ENCODE results near the gene BNIP3.

Gene BNIP3

DNA sequence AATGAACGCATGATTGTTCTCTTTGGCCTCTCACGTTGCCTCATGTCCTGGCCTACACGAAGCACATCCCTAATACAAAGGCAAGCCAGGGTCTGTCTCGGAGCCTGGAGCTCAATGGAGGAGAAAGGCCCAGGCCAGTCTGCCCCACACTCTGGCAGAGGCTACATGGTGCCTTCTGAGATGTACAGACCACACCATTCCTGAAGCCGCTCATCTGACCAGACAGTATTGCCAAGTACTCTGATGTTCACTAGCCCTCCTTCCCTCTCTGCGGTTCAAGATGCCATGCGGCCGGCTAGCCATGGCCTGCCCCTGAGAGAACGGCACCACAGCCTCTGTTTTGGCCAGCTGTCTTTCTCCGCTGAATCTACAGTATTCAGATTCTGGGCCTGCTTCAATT, 5.9 kb downstream of the BNIP3 start:
- ATAC-seq = no peak
- TF ChIP-seq ZC3H10 (CRISPR knock-in tag; IDR thresholded peaks at IDR 0.05) (no peak), ZNF70 (CRISPR knock-in tag; IDR thresholded peaks at IDR 0.05) (no peak), ARNTL (CRISPR knock-in tag; IDR thresholded peaks at IDR 0.05; ENCODE audit: borderline replicate concordance, low read depth) (no peak), ZNF8 (CRISPR knock-in tag; IDR thresholded peaks at IDR 0.05) (no peak), TOX (CRISPR knock-in tag; IDR thresholded peaks at IDR 0.05; ENCODE audit: borderline replicate concordance) (no peak), CSDC2 (CRISPR knock-in tag; IDR thresholded peaks at IDR 0.05) (no peak), TCF4 (CRISPR knock-in tag; IDR thresholded peaks at IDR 0.05; ENCODE audit: borderline replicate concordance) (no peak)
- TF ChIP-seq, protein P1, sequence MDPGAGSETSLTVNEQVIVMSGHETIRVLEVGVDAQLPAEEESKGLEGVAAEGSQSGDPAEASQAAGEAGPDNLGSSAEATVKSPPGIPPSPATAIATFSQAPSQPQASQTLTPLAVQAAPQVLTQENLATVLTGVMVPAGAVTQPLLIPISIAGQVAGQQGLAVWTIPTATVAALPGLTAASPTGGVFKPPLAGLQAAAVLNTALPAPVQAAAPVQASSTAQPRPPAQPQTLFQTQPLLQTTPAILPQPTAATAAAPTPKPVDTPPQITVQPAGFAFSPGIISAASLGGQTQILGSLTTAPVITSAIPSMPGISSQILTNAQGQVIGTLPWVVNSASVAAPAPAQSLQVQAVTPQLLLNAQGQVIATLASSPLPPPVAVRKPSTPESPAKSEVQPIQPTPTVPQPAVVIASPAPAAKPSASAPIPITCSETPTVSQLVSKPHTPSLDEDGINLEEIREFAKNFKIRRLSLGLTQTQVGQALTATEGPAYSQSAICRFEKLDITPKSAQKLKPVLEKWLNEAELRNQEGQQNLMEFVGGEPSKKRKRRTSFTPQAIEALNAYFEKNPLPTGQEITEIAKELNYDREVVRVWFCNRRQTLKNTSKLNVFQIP (CRISPR knock-in tag; IDR thresholded peaks at IDR 0.05; ENCODE audit: borderline replicate concordance, low read depth) = no peak

DNA sequence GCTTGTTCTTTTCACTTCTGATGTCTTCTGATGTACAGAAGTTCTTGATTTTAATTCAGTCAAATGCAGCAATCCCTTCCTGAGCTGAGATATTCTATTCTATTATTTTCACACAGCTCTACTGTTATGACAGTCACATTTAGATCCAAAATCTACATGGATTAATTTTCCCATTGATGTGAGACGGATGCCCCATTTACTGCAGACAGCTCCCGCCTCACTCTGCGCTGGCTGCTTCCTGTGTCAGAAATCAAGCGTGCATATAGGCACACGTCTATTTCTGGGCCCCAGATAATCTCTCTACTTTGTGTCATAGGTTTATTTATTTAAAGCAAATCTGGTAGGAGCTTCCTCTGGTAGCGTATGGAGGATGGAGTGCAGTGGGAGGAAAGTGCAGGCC, 6.7 kb downstream of the BNIP3 start:
- no peak for ATAC-seq
- TF ChIP-seq ZC3H10 (CRISPR knock-in tag; IDR thresholded peaks at IDR 0.05) = no peak
- TF ChIP-seq, protein P1 (CRISPR knock-in tag; IDR thresholded peaks at IDR 0.05; ENCODE audit: borderline replicate concordance, low read depth) = no peak
- no peak for TF ChIP-seq TOX (CRISPR knock-in tag; IDR thresholded peaks at IDR 0.05; ENCODE audit: borderline replicate concordance)
- TF ChIP-seq ARNTL (CRISPR knock-in tag; IDR thresholded peaks at IDR 0.05; ENCODE audit: borderline replicate concordance, low read depth) = no peak
- TF ChIP-seq ZNF8 (CRISPR knock-in tag; IDR thresholded peaks at IDR 0.05) = no peak
- no peak for TF ChIP-seq ESRRG (CRISPR knock-in tag; IDR thresholded peaks at IDR 0.05)
- TF ChIP-seq ISL1 (CRISPR knock-in tag; IDR thresholded peaks at IDR 0.05) = no peak
- TF ChIP-seq RARB (CRISPR knock-in tag; IDR thresholded peaks at IDR 0.05) = no peak
- TF ChIP-seq, protein P2, sequence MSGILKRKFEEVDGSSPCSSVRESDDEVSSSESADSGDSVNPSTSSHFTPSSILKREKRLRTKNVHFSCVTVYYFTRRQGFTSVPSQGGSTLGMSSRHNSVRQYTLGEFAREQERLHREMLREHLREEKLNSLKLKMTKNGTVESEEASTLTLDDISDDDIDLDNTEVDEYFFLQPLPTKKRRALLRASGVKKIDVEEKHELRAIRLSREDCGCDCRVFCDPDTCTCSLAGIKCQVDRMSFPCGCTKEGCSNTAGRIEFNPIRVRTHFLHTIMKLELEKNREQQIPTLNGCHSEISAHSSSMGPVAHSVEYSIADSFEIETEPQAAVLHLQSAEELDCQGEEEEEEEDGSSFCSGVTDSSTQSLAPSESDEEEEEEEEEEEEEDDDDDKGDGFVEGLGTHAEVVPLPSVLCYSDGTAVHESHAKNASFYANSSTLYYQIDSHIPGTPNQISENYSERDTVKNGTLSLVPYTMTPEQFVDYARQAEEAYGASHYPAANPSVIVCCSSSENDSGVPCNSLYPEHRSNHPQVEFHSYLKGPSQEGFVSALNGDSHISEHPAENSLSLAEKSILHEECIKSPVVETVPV (CRISPR knock-in tag; IDR thresholded peaks at IDR 0.05) = no peak
- no peak for TF ChIP-seq TCF4 (CRISPR knock-in tag; IDR thresholded peaks at IDR 0.05; ENCODE audit: borderline replicate concordance)
- TF ChIP-seq CSDC2 (CRISPR knock-in tag; IDR thresholded peaks at IDR 0.05) = no peak

DNA sequence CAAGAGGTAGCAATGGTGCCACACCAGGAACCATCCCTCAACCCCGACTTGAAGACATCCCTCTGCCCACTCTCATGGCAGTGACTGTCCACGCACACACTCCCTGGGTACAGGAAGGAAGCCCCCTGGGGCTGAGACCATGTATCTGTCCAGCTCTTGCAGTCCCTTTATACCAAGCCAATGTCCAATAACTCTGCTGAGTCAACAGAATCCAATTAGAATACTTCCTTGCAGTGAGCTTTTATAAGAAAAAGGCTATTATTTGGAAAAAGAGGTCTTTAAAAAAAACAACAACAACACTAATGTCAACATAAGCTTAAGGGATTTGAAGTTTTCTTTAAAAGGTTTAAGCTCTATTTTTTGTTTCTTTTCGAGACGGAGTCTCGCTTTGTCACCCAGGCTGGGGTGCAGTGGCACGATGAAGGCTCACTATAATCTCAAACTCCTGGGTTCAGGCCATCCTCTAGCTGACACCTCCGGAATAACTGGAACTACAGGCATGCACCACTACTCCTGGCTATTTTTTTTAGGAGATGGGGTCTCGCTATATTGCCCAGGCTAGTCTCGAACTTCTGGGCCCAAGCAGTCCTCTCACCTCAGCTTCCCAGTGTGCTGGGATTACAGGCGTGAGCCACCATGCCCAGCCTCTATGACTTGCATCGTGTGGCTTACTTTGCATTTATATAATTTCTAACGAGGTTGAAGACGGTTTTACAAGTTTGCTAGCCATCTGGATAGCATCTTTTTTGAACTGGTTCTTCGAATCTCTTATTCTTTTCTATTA, 7.5 kb downstream of the BNIP3 start:
- no peak for ATAC-seq
- TF ChIP-seq, protein P3, sequence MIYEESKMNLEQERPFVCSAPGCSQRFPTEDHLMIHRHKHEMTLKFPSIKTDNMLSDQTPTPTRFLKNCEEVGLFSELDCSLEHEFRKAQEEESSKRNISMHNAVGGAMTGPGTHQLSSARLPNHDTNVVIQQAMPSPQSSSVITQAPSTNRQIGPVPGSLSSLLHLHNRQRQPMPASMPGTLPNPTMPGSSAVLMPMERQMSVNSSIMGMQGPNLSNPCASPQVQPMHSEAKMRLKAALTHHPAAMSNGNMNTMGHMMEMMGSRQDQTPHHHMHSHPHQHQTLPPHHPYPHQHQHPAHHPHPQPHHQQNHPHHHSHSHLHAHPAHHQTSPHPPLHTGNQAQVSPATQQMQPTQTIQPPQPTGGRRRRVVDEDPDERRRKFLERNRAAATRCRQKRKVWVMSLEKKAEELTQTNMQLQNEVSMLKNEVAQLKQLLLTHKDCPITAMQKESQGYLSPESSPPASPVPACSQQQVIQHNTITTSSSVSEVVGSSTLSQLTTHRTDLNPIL (CRISPR knock-in tag; IDR thresholded peaks at IDR 0.05; ENCODE audit: low read depth) = no peak
- TF ChIP-seq, protein P4, sequence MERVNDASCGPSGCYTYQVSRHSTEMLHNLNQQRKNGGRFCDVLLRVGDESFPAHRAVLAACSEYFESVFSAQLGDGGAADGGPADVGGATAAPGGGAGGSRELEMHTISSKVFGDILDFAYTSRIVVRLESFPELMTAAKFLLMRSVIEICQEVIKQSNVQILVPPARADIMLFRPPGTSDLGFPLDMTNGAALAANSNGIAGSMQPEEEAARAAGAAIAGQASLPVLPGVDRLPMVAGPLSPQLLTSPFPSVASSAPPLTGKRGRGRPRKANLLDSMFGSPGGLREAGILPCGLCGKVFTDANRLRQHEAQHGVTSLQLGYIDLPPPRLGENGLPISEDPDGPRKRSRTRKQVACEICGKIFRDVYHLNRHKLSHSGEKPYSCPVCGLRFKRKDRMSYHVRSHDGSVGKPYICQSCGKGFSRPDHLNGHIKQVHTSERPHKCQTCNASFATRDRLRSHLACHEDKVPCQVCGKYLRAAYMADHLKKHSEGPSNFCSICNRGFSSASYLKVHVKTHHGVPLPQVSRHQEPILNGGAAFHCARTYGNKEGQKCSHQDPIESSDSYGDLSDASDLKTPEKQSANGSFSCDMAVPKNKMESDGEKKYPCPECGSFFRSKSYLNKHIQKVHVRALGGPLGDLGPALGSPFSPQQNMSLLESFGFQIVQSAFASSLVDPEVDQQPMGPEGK (CRISPR knock-in tag; IDR thresholded peaks at IDR 0.05; ENCODE audit: borderline replicate concordance) = no peak
- TF ChIP-seq GLIS3 (CRISPR knock-in tag; IDR thresholded peaks at IDR 0.05) (no peak), ZC3H10 (CRISPR knock-in tag; IDR thresholded peaks at IDR 0.05) (no peak), OSR1 (CRISPR knock-in tag; IDR thresholded peaks at IDR 0.05) (no peak), ZNF565 (CRISPR knock-in tag; conservative IDR thresholded peaks at IDR 0.05; ENCODE audit: low read depth) (no peak), TCF4 (CRISPR knock-in tag; IDR thresholded peaks at IDR 0.05; ENCODE audit: borderline replicate concordance) (no peak)

All from SK-N-SH treated with all-trans-retinoic acid at 6 μM for 48 hours (cell line).